LNCAP (cell line): Measurements from ENCODE around the gene TXNL4A.

Experiments
- TF ChIP-seq, protein P1 (sequence below): fragments of 450-650 bp; IDR thresholded peaks from 2 replicates; pipeline ENCODE4 v1.5.1; 2017; ENCODE audit warnings: mild to moderate bottlenecking

The TXNL4A gene

DNA sequence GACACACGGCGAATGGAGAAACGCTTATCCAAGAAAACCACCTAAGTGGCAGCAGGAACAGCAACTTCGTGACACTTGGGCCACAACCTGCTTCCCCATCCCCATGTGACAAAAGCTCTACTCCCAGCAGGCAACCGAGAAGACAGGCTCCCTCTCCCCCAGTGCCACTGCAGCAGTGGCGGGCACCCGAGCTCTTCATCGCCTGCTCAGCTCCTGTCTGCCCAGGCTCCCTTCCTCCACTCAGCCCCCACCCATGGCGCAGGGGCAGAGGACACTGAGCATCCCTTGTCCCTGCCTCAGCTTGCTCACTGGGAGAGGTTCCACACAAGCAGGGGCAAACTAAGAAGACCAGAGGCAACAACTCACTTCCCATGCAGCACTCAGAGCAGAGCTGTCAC is 59.8 kb downstream of the TXNL4A start:
- TF ChIP-seq, protein P1, sequence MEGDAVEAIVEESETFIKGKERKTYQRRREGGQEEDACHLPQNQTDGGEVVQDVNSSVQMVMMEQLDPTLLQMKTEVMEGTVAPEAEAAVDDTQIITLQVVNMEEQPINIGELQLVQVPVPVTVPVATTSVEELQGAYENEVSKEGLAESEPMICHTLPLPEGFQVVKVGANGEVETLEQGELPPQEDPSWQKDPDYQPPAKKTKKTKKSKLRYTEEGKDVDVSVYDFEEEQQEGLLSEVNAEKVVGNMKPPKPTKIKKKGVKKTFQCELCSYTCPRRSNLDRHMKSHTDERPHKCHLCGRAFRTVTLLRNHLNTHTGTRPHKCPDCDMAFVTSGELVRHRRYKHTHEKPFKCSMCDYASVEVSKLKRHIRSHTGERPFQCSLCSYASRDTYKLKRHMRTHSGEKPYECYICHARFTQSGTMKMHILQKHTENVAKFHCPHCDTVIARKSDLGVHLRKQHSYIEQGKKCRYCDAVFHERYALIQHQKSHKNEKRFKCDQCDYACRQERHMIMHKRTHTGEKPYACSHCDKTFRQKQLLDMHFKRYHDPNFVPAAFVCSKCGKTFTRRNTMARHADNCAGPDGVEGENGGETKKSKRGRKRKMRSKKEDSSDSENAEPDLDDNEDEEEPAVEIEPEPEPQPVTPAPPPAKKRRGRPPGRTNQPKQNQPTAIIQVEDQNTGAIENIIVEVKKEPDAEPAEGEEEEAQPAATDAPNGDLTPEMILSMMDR = no peak

DNA sequence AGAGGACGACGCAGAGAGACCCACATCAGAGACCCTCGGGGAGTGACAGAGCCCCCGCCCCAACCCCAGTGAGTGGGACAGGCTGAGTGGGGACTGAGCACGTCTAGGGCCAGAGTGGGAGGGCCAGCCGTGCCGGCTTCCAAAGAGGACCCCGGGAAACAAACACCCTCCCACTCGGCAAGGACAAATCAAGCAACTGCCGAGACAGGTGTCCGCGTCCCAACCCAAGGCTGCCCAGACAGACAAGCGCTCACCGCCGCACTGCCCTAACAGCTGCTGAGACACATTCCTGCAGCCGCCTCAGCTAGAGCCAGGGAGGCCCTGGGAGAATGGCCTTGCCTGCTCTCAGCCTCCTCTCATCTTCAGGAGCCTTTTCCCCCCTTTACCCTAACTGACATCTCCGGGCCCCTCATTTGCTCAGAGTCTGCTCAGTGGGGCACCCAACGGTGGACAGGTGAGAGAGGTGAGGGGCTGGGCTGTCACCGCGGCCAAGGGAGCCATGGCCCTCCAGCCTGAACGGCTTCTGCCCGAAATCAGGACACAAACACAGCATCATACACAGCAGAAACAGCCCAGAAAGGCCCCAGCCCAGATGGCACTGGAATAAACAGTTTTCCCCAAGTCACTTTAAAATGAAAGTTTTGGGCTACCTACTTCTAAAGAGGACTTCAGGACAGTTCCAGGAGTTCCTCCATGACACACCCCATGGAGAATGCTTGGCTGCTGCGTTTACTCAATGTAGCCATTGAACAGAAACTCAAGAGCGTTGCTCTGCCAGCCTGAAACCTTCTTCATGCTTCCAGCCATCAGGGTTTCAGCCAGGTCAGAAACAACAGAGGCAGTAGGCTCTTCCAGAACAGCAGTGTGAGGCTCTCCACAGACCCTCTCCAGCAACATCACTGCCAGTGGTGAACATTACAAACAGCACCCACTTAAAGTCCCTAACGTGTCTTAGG is 60.5 kb downstream of the TXNL4A start:
- TF ChIP-seq, protein P1 = no peak

DNA sequence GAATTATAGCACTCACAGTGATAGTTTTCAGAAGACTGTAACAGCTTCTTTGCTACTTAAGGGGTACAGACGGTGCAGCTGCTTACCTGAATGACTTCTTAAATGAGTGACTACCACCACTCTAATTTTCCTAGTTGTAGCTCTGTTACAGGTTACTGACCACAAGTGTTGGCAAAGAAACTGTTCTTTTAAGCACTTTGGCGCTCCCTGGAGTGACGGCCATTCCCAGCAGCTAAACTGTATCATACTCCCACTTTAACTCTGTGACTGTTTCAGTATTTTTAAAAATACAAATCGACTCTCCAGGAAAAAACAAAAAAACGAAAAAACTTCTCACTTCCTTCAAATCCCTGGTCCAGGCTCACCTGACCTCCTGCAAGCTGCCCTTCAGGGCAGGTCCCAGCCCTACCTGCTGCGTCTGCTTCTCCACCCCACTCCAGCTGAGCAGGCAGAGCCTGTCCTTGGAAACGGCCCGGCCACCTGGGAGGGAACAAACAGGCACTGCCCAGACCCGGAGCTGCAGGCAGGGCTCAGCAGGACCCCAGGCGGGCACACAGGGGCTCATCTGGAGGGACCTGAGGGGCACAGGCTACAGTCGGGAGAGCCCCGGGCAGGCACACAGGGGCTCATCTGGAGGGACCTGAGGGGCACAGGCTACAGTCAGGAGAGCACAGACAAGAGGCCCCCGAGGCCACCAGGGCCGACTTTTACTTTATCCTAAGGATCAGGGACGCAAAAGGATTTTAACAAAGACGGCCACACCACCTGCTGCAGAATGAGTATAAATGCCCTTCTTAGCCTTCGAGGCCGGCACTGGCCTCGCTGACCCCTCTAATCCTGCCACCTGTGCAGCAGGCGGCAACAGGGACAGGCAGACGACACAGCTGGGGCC is 61.4 kb downstream of the TXNL4A start:
- TF ChIP-seq, protein P1 = no peak

DNA sequence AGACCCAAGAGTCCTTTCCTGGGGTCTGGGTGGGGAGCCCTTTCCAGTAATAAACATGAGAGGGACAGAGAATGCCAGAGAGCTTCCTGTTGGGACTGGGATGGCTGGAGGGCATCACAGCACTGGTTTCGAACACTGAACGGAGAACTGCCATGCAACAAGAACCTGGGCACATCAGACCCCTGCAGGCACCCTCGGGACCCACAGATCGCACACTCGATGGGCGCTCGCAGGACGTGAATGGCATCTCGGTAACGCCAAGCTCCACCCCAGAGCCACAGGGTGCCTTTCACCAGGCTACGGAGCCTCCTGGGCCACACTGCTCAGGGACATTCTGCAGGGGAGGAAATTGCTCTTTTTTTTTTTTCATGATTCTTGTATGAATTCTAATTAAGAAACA is 62.1 kb downstream of the TXNL4A start:
- TF ChIP-seq, protein P1 = no peak

DNA sequence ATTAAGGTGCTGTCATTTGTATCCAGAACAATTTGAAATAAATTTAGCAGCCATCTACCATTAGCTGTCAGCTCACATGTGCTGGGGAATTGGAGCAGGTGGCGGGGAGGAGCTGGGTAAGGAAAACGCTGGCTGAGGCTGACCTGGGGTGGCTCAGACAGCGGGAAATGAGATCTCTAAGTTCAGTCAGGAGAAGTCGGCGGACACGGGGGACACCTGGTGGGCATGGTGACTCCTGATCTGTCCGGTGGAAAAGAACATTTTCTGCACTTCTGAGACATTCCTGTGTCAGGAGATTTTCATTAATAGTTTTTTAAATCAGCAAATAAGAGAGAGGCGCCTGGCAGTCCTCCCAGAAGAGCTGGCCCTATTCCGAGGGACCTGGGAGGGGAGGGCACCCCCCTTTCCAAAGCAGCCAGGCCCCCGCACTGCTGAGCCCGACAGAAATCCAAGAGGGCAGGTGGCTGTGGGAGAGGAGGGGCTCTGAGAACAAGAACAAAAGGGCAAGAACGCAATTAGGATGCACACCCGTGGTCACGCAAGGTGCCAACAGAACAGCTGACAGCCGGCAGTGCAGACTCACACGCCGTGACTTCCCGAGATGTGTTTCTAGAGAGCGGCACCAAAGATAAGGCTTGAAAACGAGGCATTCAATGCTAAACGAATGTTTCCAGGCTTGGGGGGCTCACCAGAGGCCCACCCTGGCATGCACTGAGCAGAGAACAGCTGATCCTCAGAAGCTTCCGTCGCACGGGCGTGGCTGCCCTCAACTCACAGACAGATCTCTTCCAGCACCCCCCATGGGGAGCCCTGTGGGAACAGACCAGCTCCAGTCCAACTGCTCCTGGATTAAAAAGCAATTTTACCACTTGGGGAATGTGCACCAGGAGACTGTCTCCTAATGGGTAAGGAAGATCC is 63.3 kb downstream of the TXNL4A start:
- TF ChIP-seq, protein P1 = no peak

DNA sequence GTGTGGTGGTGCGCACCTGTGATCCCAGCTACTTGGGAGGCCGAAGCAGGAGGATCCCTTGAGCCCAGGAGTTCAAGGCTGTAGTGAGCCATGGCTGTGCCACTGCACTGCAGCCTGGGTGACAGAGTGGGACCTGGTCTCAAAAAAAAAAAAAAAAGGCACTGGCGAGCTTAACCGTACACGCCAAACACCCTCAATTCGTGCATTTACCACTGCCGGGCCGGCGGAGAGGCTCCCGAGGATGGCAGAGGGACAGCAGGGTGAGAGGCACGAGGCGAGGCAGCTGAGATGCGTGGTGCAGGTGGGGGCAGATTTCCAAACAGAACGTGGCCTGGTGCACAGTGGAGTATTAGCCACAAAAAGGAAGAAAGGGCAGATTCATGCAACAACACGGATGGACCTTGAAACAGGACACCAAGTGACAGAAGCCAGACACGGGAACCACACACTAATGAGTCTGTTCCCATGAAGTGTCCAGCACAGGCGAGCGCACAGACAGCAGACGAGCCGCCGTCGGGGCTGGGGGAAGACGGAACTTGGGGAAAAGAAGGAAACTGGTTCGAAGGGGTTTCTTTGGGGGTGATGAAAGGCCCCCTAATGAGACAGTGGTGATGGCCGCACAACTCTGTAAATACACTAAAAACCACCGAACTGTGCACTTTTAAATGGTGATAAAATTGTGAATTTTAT is 64.3 kb downstream of the TXNL4A start:
- TF ChIP-seq, protein P1 = no peak
